ENCODE results near the gene COL11A1. TPM values are rescaled to one million over a fixed set of nuclear protein-coding genes. Genes with fewer than 3 reads are reported as not detected.

The COL11A1 gene
- total RNA-seq, 4 donors from 2014 or later: not detected

- intact Hi-C loops (cut with DNase I): no loop called here
Measured at GRCh38 chr1:103084181-103084580, 24.1 kb downstream of the COL11A1 start.

DNA sequence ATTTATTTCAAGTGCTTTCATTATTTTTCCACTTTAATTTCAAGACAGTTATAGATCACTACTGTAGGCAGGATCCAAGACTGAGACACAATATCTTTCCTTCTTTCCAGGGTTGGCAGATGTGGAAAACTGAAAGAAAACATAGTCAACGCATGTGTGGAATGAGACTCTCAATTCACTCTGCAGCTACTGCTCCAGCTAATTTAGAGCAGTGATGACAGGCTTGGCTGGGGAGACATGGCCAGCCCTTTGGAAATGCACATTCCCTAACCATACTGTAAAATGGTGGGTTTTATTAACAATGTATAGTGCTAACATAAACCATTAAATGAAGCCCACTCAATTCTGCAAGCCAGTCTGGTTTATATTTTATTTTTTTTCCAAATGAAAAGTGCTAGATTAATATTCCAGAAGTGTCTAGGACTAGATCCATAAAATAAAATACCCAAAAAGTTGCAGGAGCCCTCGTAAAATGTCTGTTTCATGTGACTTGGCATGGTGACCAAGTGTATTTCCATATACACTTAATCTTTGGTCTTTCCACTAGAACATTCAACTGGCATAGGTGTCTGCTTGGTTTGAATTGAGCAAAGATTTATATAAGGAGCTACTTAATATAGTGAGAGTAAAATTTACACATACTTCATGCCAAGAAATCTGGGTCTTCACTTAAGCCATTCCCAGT lies 32.9 kb downstream of the COL11A1 start:
- H3K9me3 ChIP-seq: no peaks in the 10 kb centered on the region
- H3K36me3 ChIP-seq: no peaks in the 10 kb centered on the region
- no peaks in the 10 kb centered on the region for H3K4me1 ChIP-seq
- H3K27me3 ChIP-seq: no peaks in the 10 kb centered on the region
- no peak for DNase-seq
- H3K27ac ChIP-seq: no peak overlapping the region
- WGBS, 2 donors: 66 to 82% methylated on average over 2 of the region's 2 CpGs
- TF ChIP-seq POLR2A (IDR thresholded peaks at IDR 0.05) (no peak), CTCF (IDR thresholded peaks at IDR 0.05) (no peak)
- intact Hi-C loops (cut with DNase I): no loop called here
- no peak overlapping the region for H3K4me3 ChIP-seq

More at GRCh38 chr1:103084181-103084580, 24.1 kb downstream of the COL11A1 start:
- Histone ChIP-seq H3K4me1 (no peaks in the 10 kb centered on the region), H3K27me3 (no peaks in the 10 kb centered on the region), H3K4me3 (no peak overlapping the region), H3K36me3 (no peaks in the 10 kb centered on the region), H3K9me3 (no peaks in the 10 kb centered on the region), H3K27ac (no peak overlapping the region)
- WGBS, 2 donors: 17 to 21% methylated on average over 2 of the region's 2 CpGs
- TF ChIP-seq CTCF (IDR thresholded peaks at IDR 0.05) (no peak), POLR2A (IDR thresholded peaks at IDR 0.05) (no peak)
- DNase-seq: no peak

GRCh38 chr1:103074224-103074623 lies 34.1 kb downstream of the COL11A1 start:
- Histone ChIP-seq H3K4me1 (no peaks in the 10 kb centered on the region), H3K36me3 (no peaks in the 10 kb centered on the region), H3K9me3 (no peaks in the 10 kb centered on the region), H3K27ac (no peak overlapping the region), H3K27me3 (no peaks in the 10 kb centered on the region), H3K4me3 (no peak overlapping the region)
- no peak for DNase-seq
- WGBS, 2 donors: 68% methylated on average over 6 of the region's 6 CpGs
- TF ChIP-seq POLR2A (IDR thresholded peaks at IDR 0.05) (no peak), CTCF (IDR thresholded peaks at IDR 0.05) (no peak)
- intact Hi-C loops (cut with DNase I): no loop called here

- Histone ChIP-seq H3K36me3 (no peaks in the 10 kb centered on the region), H3K9me3 (no peaks in the 10 kb centered on the region), H3K4me1 (no peaks in the 10 kb centered on the region), H3K27ac (no peak overlapping the region), H3K27me3 (no peaks in the 10 kb centered on the region), H3K4me3 (no peak overlapping the region)
- WGBS, 2 donors: 14 to 22% methylated on average over 2 of the region's 2 CpGs
- TF ChIP-seq POLR2A (IDR thresholded peaks at IDR 0.05): no peak
- TF ChIP-seq CTCF (IDR thresholded peaks at IDR 0.05): no peak
- intact Hi-C loops (cut with DNase I): no loop called here
- DNase-seq: no peak
Measured at GRCh38 chr1:103069201-103069600, 39.1 kb downstream of the COL11A1 start.

- Histone ChIP-seq H3K9me3 (no peaks in the 10 kb centered on the region), H3K4me3 (no peak overlapping the region), H3K4me1 (no peaks in the 10 kb centered on the region), H3K36me3 (no peaks in the 10 kb centered on the region), H3K27ac (no peak overlapping the region), H3K27me3 (no peaks in the 10 kb centered on the region)
- TF ChIP-seq CTCF (IDR thresholded peaks at IDR 0.05) (no peak), POLR2A (IDR thresholded peaks at IDR 0.05) (no peak)
- intact Hi-C loops (cut with DNase I): no loop called here
- no peak for DNase-seq
- 49 to 69% methylated on average over 2 of the region's 2 CpGs for WGBS, 2 donors
Measured at GRCh38 chr1:103063921-103064320, 44.4 kb downstream of the COL11A1 start.

Measured in esophagus squamous epithelium (tissue), 5 donors.